Endothelial cell of umbilical vein (primary cell): Measurements from ENCODE around the gene TPR. TPM values are rescaled to one million over a fixed set of nuclear protein-coding genes. Genes with fewer than 3 reads are reported as not detected.

Experiments
- BruUV-seq: library from RNA; stranded (reverse); fragments of 400-500 nt; replicated peaks from 2 replicates; lab custom pipeline; 2021; lab: Mats Ljungman, UMichigan
- CTCF ChIA-PET: fragments of 300-600, 350-600 bp; sonication (Branson Sonifier 250); formaldehyde crosslinking; loops from one replicate; lab custom pipeline; 2021; ENCODE audit warnings: antibody characterized with exemption, inconsistent platforms; lab: Charles Lee
- POLR2A ChIA-PET: fragments of 300-600, 350-600 bp; sonication (Branson Sonifier 250); formaldehyde crosslinking; loops from one replicate; lab custom pipeline; 2021; ENCODE audit warnings: antibody characterized with exemption, inconsistent platforms; lab: Charles Lee
- DNase-seq: peaks from one replicate; pipeline ENCODE4 v3.0.0-alpha.2; 2011; ENCODE audit warnings: low read depth, low spot score
- FAIRE-seq: peaks from 2 replicates; lab custom pipeline; 2011; peaks lifted over from hg19 to GRCh38; lab: Jason Lieb, UNC
- H2AFZ ChIP-seq: 2 replicates; pipeline ENCODE4 v1.6.0; 2012; ENCODE audit warnings: low read depth, low read length, control low read depth, inconsistent platforms
- H3K27ac ChIP-seq: 2 replicates; pipeline ENCODE4 v1.5.1; 2011; ENCODE audit warnings: low read depth, mild to moderate bottlenecking, control low read depth, low read length, moderate library complexity; ENCODE audit not compliant: insufficient read depth
- H3K27me3 ChIP-seq, 2 experiments: 2 replicates each; pipeline versions ENCODE4 v1.6.0 to v1.6.1; 2011; ENCODE audit warnings: low read length in 2 of 2, mixed read lengths in 1 of 2; ENCODE audit not compliant: control insufficient read depth in 2 of 2, insufficient read depth in 2 of 2
- H3K36me3 ChIP-seq, 2 experiments: 2 replicates in 1 of 2; 3 replicates in 1 of 2; pipeline ENCODE4 v1.5.1; 2011; ENCODE audit warnings: low read length in 2 of 2, mild to moderate bottlenecking in 1 of 2, moderate library complexity in 1 of 2; ENCODE audit not compliant: control insufficient read depth in 2 of 2, insufficient read depth in 2 of 2; ENCODE audit errors: extremely low read depth in 1 of 2
- H3K4me1 ChIP-seq: 3 replicates; pipeline ENCODE4 v1.5.1; 2011; ENCODE audit warnings: mild to moderate bottlenecking, low read length; ENCODE audit not compliant: control insufficient read depth, insufficient read depth; ENCODE audit errors: extremely low read depth
- H3K4me2 ChIP-seq: 2 replicates; pipeline ENCODE4 v1.6.1; 2011; ENCODE audit warnings: low read length, control low read depth, mixed read lengths; ENCODE audit not compliant: insufficient read depth
- H3K4me3 ChIP-seq, 3 experiments: fragments of 200-600 bp in 1 of 3; sonication (generic), shearing (Covaris generic) in 1 of 3; replicated peaks in 1 of 3; 2 replicates each; pipeline ENCODE4 v1.5.1; 2011 to 2016; ENCODE audit warnings: control low read depth in 3 of 3, low read length in 3 of 3, mild to moderate bottlenecking in 2 of 3, inconsistent platforms in 1 of 3, low read depth in 1 of 3, moderate library complexity in 1 of 3; ENCODE audit not compliant: insufficient read depth in 1 of 3
- H3K79me2 ChIP-seq: 2 replicates; pipeline ENCODE4 v1.6.0; 2012; ENCODE audit warnings: low read length, inconsistent platforms; ENCODE audit not compliant: control insufficient read depth, insufficient read depth
- H3K9ac ChIP-seq: replicated peaks from 2 replicates; pipeline ENCODE3; 2011; ENCODE audit warnings: low read length, control low read depth; ENCODE audit not compliant: insufficient read depth; ENCODE audit errors: extremely low read depth
- H3K9me1 ChIP-seq: replicated peaks from 3 replicates; pipeline ENCODE4 v1.6.0; 2011; ENCODE audit warnings: mild to moderate bottlenecking, low read length; ENCODE audit not compliant: control insufficient read depth, insufficient read depth; ENCODE audit errors: extremely low read depth
- H3K9me3 ChIP-seq: replicated peaks from 2 replicates; pipeline ENCODE4 v1.5.1; 2012; ENCODE audit warnings: low read length, inconsistent platforms; ENCODE audit not compliant: control insufficient read depth, insufficient read depth
- H4K20me1 ChIP-seq: replicated peaks from 2 replicates; pipeline ENCODE3; 2011; ENCODE audit warnings: mild to moderate bottlenecking, low read length; ENCODE audit not compliant: control insufficient read depth, insufficient read depth; ENCODE audit errors: extremely low read depth
- CTCF ChIP-seq, 2 donors: IDR thresholded peaks; 1 replicate in 1 of 2; 2 replicates in 1 of 2; pipeline ENCODE4 v1.5.1; 2011; ENCODE audit warnings: low read length in 2 of 2, mild to moderate bottlenecking in 2 of 2, moderate library complexity in 2 of 2, control low read depth in 1 of 2, inconsistent platforms in 1 of 2, low read depth in 1 of 2; ENCODE audit not compliant: insufficient read depth in 1 of 2; ENCODE audit errors: extremely low read depth in 1 of 2
- EZH2 ChIP-seq: IDR thresholded peaks from 2 replicates; pipeline ENCODE4 v1.6.1; 2012; ENCODE audit warnings: borderline replicate concordance, low read depth, mild to moderate bottlenecking, moderate library complexity, low read length, inconsistent platforms; ENCODE audit not compliant: severe bottlenecking
- FOS ChIP-seq: IDR thresholded peaks from 2 replicates; pipeline ENCODE4 v1.6.1; 2011; ENCODE audit warnings: mild to moderate bottlenecking, low read length, moderate library complexity, borderline replicate concordance; ENCODE audit not compliant: insufficient read depth
- GATA2 ChIP-seq: IDR thresholded peaks from 2 replicates; pipeline ENCODE4 v1.7.0; 2011; ENCODE audit warnings: low read depth, mild to moderate bottlenecking, moderate library complexity, mixed read lengths, low read length; ENCODE audit not compliant: insufficient read length, insufficient read depth
- JUN ChIP-seq: IDR thresholded peaks from 2 replicates; pipeline ENCODE4 v1.6.1; 2011; ENCODE audit warnings: borderline replicate concordance, low read depth; ENCODE audit not compliant: insufficient read length, insufficient read depth
- MAX ChIP-seq: IDR thresholded peaks from 2 replicates; pipeline ENCODE4 v1.6.1; 2011; ENCODE audit not compliant: insufficient read depth, insufficient read length
- MYC ChIP-seq: IDR thresholded peaks from one replicate; pipeline ENCODE4 v1.6.1; 2011; ENCODE audit warnings: mild to moderate bottlenecking, low read depth, low read length
- POLR2A ChIP-seq: IDR thresholded peaks from 2 replicates; pipeline ENCODE4 v1.6.1; 2012; ENCODE audit warnings: low read depth, mild to moderate bottlenecking, control low read depth, low read length
- POLR2AphosphoS5 ChIP-seq: IDR thresholded peaks from 2 replicates; pipeline ENCODE4 v1.6.1; 2012; ENCODE audit warnings: low read depth, mild to moderate bottlenecking, control low read depth, low read length, moderate library complexity; ENCODE audit not compliant: insufficient read depth
- dilution Hi-C: fragments of 300-500 bp; cut with MboI; formaldehyde crosslinking; loops from one replicate; pipeline ENCODE4 v1.15.0; 2019; ENCODE audit warnings: low sequenced_read_pairs; ENCODE audit not compliant: extremely low pct_ligation_motif_present
- intact Hi-C: fragments of 100-400 bp; cut with micrococcal nuclease; formaldehyde crosslinking; loops from one replicate; pipeline ENCODE4 v1.10.0; 2022
- polyA plus RNA-seq, 4 experiments: library from polyadenylated mRNA; depleted of rRNA in 3 of 4; stranded (reverse) in 3 of 4; unstranded in 1 of 4; fragments of >200 nt; gene quantifications; 2 replicates each; pipeline versions ENCODE4 v1.2.1 to v1.2.3, GENCODE V29; 2011 to 2012; ENCODE audit warnings: missing spikeins in 1 of 4
- total RNA-seq: library from RNA; stranded (reverse); gene quantifications from 2 replicates; pipeline ENCODE4 v1.2.3, GENCODE V29; 2021

The TPR gene
- total and polyA plus RNA-seq, 2 donors (not counting 3 experiments of a cell fraction or from before 2014, with no cell fraction given): 49.4 to 118 TPM

- ChIA-PET POLR2A (no interaction called here), CTCF (interaction anchor here (0.8 to 3.0 kb wide), 9 partner anchors 9 to 605 kb away, joined by 3 to 18 read pairs (median 5); partner anchors contain the start of gene TPR)
- peak; percentile 31 for DNase-seq
- Histone ChIP-seq H4K20me1 (no peaks in the 10 kb centered on the region), H3K9me1 (no peaks in the 10 kb centered on the region), H3K4me2 (no peak overlapping the region), H3K36me3 (peaks cover 17 to 36% of the 10 kb centered on the region in 2 experiments), H3K9ac (no peak overlapping the region), H3K4me1 (no peaks in the 10 kb centered on the region), H2AFZ (no peak overlapping the region), H3K9me3 (no peaks in the 10 kb centered on the region), H3K79me2 (no peaks in the 10 kb centered on the region), H3K27ac (no peak overlapping the region), H3K4me3 (no peak overlapping the region), H3K27me3 (no peaks in the 10 kb centered on the region)
- no peak for FAIRE-seq
- BruUV-seq: no TSS peak
- intact Hi-C loops (loop anchor here (2.0 to 5.0 kb wide), 2 partner anchors 37 to 52 kb away; no protein-coding TSS in a partner anchor), dilution Hi-C loops (no loop called here)
- peak; percentile 18 to 35 for TF ChIP-seq CTCF (IDR thresholded peaks at IDR 0.05; ENCODE audit: extremely low read depth in 1 of 2, insufficient read depth in 1 of 2, low read depth in 1 of 2, low read length in 2 of 2)
- no peak for TF ChIP-seq MAX
- no peak for TF ChIP-seq EZH2
Measured at GRCh38 chr1:186325239-186325638, 49.8 kb downstream of the TPR start.

GRCh38 chr1:186323865-186324264 lies 51.2 kb downstream of the TPR start:
- no peaks in the 10 kb centered on the region for H3K9me3 ChIP-seq
- POLR2A ChIA-PET: no interaction called here
- no peaks in the 10 kb centered on the region for H3K79me2 ChIP-seq
- H3K9me1 ChIP-seq: no peaks in the 10 kb centered on the region
- H3K9ac ChIP-seq: no peak overlapping the region
- H2AFZ ChIP-seq: no peak overlapping the region
- DNase-seq (no peak), FAIRE-seq (no peak)
- CTCF ChIA-PET: interaction anchor here (3.0 kb wide), 1 partner anchor 10 kb away, joined by 13 read pairs; no protein-coding TSS in a partner anchor
- no peaks in the 10 kb centered on the region for H3K27me3 ChIP-seq
- H4K20me1 ChIP-seq: no peaks in the 10 kb centered on the region
- H3K4me3 ChIP-seq: no peak overlapping the region
- no peak for TF ChIP-seq MAX
- TF ChIP-seq FOS: no peak
- no peak for TF ChIP-seq GATA2
- TF ChIP-seq POLR2AphosphoS5: no peak
- TF ChIP-seq JUN: no peak
- TF ChIP-seq EZH2: no peak
- no peak for TF ChIP-seq POLR2A
- no peak for TF ChIP-seq CTCF (IDR thresholded peaks at IDR 0.05; ENCODE audit: extremely low read depth in 1 of 2, insufficient read depth in 1 of 2, low read depth in 1 of 2, low read length in 2 of 2)
- TF ChIP-seq MYC: no peak
- intact Hi-C loops: loop anchor here (2.0 kb wide), 1 partner anchor 51 kb away; no protein-coding TSS in a partner anchor
- dilution Hi-C loops: no loop called here
- H3K27ac ChIP-seq: no peak overlapping the region
- no TSS peak for BruUV-seq
- H3K4me2 ChIP-seq: no peak overlapping the region
- H3K4me1 ChIP-seq: no peaks in the 10 kb centered on the region
- H3K36me3 ChIP-seq: peaks cover 19 to 40% of the 10 kb centered on the region in 2 experiments
